GM21737 (cell line): ENCODE measurements around the gene SLC5A12.
"Not testable (repeated sequence)": the region's sequence is repeated elsewhere in the genome, so short reads cannot be mapped to it uniquely, and the experiment has no call there.

ENCODE experiments used
- ATAC-seq: cut with Tn5 transposase; IDR thresholded peaks from one replicate; pipeline ENCODE4 v1.9.1; 2021; ENCODE audit warnings: mild to moderate bottlenecking, moderate library complexity; ENCODE audit not compliant: unreplicated experiment

Gene SLC5A12

DNA sequence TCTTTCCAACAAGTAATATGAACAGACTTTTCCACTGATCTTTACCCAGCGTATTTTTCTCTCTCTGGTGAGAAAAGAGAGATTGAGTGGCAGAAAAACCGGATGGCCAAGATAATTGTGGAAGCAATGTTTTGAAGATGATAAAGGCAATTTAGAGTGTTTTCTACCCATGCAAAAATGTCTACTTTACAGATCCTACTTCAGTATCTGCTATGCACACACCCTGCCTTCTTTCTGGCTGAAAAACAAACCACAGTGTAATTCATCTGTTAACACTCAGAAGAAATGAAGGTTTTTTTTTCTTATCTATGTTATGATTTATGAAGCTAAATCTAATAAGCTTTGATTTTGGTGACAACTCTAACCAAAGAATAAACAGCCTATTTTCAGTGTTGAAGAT is 56.8 kb downstream of the SLC5A12 start:
- no peak for ATAC-seq

GRCh38 chr11:26662916-26663315 is 58.9 kb downstream of the SLC5A12 start:
- no peak for ATAC-seq

- no peak for ATAC-seq
Measured at GRCh38 chr11:26655287-26655686, 66.6 kb downstream of the SLC5A12 start.

DNA sequence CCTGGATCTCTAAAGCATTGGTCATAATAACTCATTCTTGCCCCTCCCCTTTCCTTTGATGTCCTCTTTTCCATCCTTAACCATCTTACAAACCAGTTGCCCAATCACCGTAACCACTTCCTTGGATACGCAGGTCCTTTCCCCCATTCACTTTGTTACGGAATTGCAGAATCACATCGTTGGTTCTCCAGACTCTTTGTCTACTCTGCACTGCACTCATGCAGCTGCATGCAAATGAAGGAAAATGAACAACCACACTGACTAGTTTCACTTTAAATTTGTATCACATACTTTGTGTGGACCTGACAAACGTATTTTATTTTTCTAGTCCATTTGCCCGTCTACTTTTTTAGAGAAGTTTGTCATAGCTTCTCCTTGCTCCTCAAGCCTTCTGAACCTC is 69.9 kb downstream of the SLC5A12 start:
- ATAC-seq: no peak

GRCh38 chr11:26649884-26650283 is 72.0 kb downstream of the SLC5A12 start:
- no peak for ATAC-seq

- not testable (repeated sequence) for ATAC-seq
Measured at GRCh38 chr11:26643314-26643713, 78.5 kb downstream of the SLC5A12 start.

DNA sequence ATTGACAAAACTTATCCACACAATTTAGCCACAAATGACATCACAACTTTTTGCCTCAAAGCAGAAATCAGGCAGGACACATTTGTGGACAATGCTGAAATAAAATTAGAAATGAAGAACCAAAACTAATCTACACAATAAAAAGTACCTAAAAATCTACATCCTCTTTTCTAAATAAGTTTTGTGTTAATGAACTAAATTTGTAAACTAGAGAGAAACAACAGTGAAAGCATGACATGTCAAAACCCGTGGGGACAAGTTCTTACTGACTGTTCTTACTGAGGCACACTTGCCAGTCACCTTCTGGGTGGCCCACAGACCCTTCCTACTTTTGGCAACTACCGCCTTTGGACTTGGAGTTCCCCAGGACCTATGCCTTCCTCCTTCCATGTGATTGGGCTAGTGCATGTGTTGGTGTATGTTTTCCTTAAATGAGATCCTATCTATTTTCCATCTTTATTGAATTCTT is 89.1 kb downstream of the SLC5A12 start:
- no peak for ATAC-seq

GRCh38 chr11:26626346-26626745 is 95.5 kb downstream of the SLC5A12 start:
- ATAC-seq: no peak

- ATAC-seq: no peak
Measured at GRCh38 chr11:26623076-26623659, 98.7 kb downstream of the SLC5A12 start.

DNA sequence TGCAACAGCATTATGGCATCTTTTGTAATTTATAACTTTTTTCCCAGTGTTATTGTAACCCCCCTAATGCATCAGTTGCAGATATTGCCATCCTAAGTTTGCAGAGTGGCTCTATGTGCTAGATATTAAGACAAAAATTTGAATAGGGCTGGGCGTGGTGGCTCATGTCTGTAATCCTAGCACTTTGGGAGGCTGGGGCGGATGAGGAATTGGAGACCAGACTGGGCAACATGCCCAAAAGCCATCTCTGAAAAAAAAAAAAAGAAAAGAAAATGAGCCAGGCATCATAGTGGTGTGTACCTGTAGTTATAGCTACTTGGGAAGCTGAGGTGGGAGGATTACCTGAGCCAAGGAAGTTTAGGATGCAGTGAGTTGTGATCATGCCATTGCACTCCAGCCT is 99.7 kb downstream of the SLC5A12 start:
- ATAC-seq: no peak

- no peak for ATAC-seq
Measured at GRCh38 chr11:26621132-26621531, 100.7 kb downstream of the SLC5A12 start.

DNA sequence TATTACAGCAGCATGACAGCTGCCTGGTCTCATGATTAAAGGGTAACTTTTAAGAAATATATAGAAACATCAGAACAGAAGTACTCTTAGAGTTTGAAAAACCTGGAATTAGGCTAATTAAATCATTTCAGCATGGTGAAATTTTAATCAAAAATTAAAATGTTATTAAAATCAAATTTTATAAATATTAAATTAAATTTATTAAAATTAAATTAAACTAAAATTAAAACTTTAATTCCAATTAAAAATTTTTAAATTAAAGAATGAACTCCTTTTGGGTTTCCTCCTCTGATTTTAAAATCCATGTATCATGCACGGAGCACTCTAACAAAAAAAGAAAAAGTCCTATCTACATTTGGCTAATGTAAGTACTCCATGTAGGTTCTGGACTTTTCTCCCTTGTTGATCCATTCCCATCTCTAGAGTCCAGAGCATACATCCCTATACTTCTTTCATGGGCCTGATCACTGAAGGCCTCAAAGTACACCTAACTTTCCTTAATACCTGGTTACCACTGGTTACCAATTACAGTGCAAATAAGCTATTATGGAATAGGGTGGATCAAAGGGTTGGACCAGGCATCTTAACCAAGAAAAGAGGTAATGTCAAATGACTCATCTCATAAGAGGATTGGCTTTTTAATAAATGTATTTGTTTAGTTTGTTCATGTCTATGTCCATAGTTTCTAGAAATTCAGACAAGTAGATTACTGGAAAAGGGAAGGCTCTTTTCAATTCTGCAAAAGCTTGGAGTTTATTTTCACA is 101.4 kb downstream of the SLC5A12 start:
- no peak for ATAC-seq

DNA sequence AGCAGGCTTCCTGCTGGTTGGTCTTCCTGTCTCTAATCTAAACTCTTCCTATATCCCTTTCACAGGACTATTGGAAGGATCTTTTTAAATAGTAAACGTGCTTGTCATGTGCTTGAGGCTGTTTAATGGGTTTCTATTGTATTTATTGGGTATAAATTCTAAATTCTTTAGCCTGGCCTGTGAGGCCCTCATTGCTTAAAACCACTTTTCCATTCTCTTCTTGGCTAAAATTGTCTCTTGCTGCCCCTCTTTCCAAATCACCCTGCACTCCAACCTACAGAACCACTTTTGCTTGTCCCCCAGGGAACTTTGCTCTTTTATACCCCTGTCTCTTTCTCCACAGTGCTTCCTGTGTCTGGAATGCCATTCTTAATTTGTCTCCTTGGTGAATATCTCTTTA is 103.4 kb downstream of the SLC5A12 start:
- ATAC-seq: no peak
